Thoracic aorta (tissue), 2 donors: ENCODE results near the gene SCAMP5. TPM values are rescaled to one million over a fixed set of nuclear protein-coding genes. Genes with fewer than 3 reads are reported as not detected.
A peak's percentile ranks its signal among the peaks of the same experiment; 100 is the strongest.

Experiments used
- ATAC-seq: fragments of 150-250 bp; one replicate; pipeline ENCODE4 v1.8.0; 2017; ENCODE audit warnings: low read depth; ENCODE audit not compliant: insufficient number of reproducible peaks, low FRiP score
- DNase-seq: peaks from one replicate; pipeline ENCODE4 v3.0.0-alpha.2; 2020; ENCODE audit warnings: low spot score
- H3K27ac ChIP-seq, 2 donors: fragments of 200-600 bp; sonication (generic); 1 replicate in 1 of 2; 2 replicates in 1 of 2; pipeline ENCODE4 v1.5.1; 2016; ENCODE audit warnings: mild to moderate bottlenecking in 2 of 2, moderate library complexity in 2 of 2
- H3K27me3 ChIP-seq: fragments of 200-600 bp; sonication (generic); replicated peaks from 2 replicates; pipeline ENCODE4 v1.6.0; 2016; ENCODE audit warnings: mild to moderate bottlenecking; ENCODE audit not compliant: insufficient read depth
- H3K36me3 ChIP-seq: fragments of 200-600 bp; sonication (generic); one replicate; pipeline ENCODE4 v1.5.1; 2016
- H3K4me1 ChIP-seq, 2 donors: fragments of 200-600 bp; sonication (generic); 1 replicate in 1 of 2; 2 replicates in 1 of 2; pipeline versions ENCODE4 v1.5.1 to v1.6.0; 2016; ENCODE audit warnings: low read depth in 2 of 2, mild to moderate bottlenecking in 1 of 2; ENCODE audit not compliant: control insufficient read depth in 1 of 2
- H3K4me3 ChIP-seq: fragments of 200-600 bp; sonication (generic); 2 replicates; pipeline ENCODE4 v1.5.1; 2016; ENCODE audit warnings: mild to moderate bottlenecking
- H3K9me3 ChIP-seq: fragments of 200-600 bp; sonication (generic); 2 replicates; pipeline ENCODE4 v1.5.1; 2016
- CTCF ChIP-seq: fragments of 200-600 bp; sonication (generic); IDR thresholded peaks from one replicate; pipeline ENCODE4 v1.5.1; 2019; ENCODE audit warnings: antibody characterized with exemption
- total RNA-seq, 2 donors: library from RNA; depleted of rRNA; stranded (reverse); fragments of >200 nt; gene quantifications; one replicate each; pipeline versions ENCODE4 v1.1.0 to v1.2.3, GENCODE V29; 2016

SCAMP5 gene
- total RNA-seq, 2 donors from 2014 or later = 1.5 to 3.5 TPM

GRCh38 chr15:75030023-75030413, 34.7 kb downstream of the SCAMP5 start:
- Histone ChIP-seq H3K9me3 (no peaks in the 10 kb centered on the region), H3K36me3 (no peaks in the 10 kb centered on the region), H3K4me1 (peaks cover 11 to 43% of the 10 kb centered on the region in 2 donors), H3K27me3 (no peaks in the 10 kb centered on the region), H3K4me3 (peak overlapping the region; percentile 64), H3K27ac (peak overlapping the region; percentile 69 to 85)
- DNase-seq = peak; percentile 42
- TF ChIP-seq CTCF = no peak
- peak; percentile 45 for ATAC-seq

- H3K36me3 ChIP-seq = no peaks in the 10 kb centered on the region
- no peak for DNase-seq
- no peaks in the 10 kb centered on the region for H3K9me3 ChIP-seq
- peak overlapping the region; percentile 69 to 85 for H3K27ac ChIP-seq
- no peaks in the 10 kb centered on the region for H3K27me3 ChIP-seq
- ATAC-seq = no peak
- peaks cover 11 to 41% of the 10 kb centered on the region in 2 donors for H3K4me1 ChIP-seq
- TF ChIP-seq CTCF = no peak
- no peak overlapping the region for H3K4me3 ChIP-seq
Observed at GRCh38 chr15:75030424-75030823, 35.1 kb downstream of the SCAMP5 start.

GRCh38 chr15:75031848-75032247, 36.5 kb downstream of the SCAMP5 start:
- no peaks in the 10 kb centered on the region for H3K27me3 ChIP-seq
- H3K9me3 ChIP-seq = no peaks in the 10 kb centered on the region
- DNase-seq (no peak), ATAC-seq (no peak)
- H3K4me1 ChIP-seq = peaks cover 11 to 41% of the 10 kb centered on the region in 2 donors
- no peak for TF ChIP-seq CTCF
- H3K4me3 ChIP-seq = no peak overlapping the region
- H3K36me3 ChIP-seq = no peaks in the 10 kb centered on the region
- no peak overlapping the region for H3K27ac ChIP-seq

DNA sequence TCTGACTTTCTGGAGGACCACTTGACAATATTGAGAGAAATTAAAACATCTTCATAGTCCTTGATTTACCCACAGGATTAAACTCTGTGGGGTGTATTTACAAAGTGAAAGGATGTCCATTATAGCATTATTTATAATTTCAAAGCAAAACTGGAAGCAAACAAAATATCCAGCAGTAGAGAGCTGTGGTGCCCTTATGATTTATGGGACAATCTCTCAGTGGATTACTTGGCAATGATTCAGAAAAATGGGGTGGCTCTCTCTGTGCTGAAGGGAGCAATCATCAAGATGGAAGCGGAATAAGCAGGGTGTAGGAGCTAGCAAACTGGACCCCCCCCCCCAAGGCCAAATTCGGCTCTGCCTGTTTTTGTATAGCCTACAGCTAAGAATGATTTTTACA, 37.0 kb downstream of the SCAMP5 start:
- TF ChIP-seq CTCF = no peak
- DNase-seq (no peak), ATAC-seq (no peak)
- Histone ChIP-seq H3K4me3 (no peak overlapping the region), H3K27ac (no peak overlapping the region), H3K9me3 (no peaks in the 10 kb centered on the region), H3K36me3 (no peaks in the 10 kb centered on the region), H3K27me3 (no peaks in the 10 kb centered on the region), H3K4me1 (peaks cover 11 to 41% of the 10 kb centered on the region in 2 donors)

- Histone ChIP-seq H3K9me3 (no peaks in the 10 kb centered on the region), H3K4me1 (peaks cover 11 to 34% of the 10 kb centered on the region in 2 donors), H3K27ac (no peak overlapping the region), H3K27me3 (no peaks in the 10 kb centered on the region), H3K36me3 (no peaks in the 10 kb centered on the region), H3K4me3 (no peak overlapping the region)
- TF ChIP-seq CTCF = no peak
- DNase-seq (no peak), ATAC-seq (no peak)
Observed at GRCh38 chr15:75033809-75034208, 38.4 kb downstream of the SCAMP5 start.
